Fibroblast of villous mesenchyme (primary cell): ENCODE results near the gene ABCC2. TPM values are rescaled to one million over a fixed set of nuclear protein-coding genes. Genes with fewer than 3 reads are reported as not detected.
"Not testable (repeated sequence)": the region's sequence is repeated elsewhere in the genome, so short reads cannot be mapped to it uniquely, and the experiment has no call there.

Experiments
- DNase-seq: peaks from one replicate; pipeline ENCODE4 v3.0.0-alpha.2; 2010; ENCODE audit warnings: low read depth
- H3K4me3 ChIP-seq: 2 replicates; pipeline ENCODE4 v1.5.1; 2011; ENCODE audit warnings: low read depth, mild to moderate bottlenecking, low read length
- CTCF ChIP-seq: IDR thresholded peaks from 2 replicates; pipeline ENCODE4 v1.5.1; 2012; ENCODE audit warnings: low read depth, mild to moderate bottlenecking, low read length; ENCODE audit not compliant: insufficient read depth
- total RNA-seq: library from RNA; depleted of rRNA; stranded (reverse); fragments of >200 nt; gene quantifications from 2 replicates; pipeline ENCODE4 v1.2.3, GENCODE V29; 2012

The ABCC2 gene
- total RNA-seq, 1 donor = 0.43 TPM

GRCh38 chr10:99743841-99744240 is 38.6 kb upstream of the ABCC2 start:
- H3K4me3 ChIP-seq = no peak overlapping the region
- DNase-seq = no peak
- TF ChIP-seq CTCF = no peak

- H3K4me3 ChIP-seq, DNase-seq: not testable (repeated sequence)
Observed at GRCh38 chr10:99746166-99746565, 36.3 kb upstream of the ABCC2 start.

GRCh38 chr10:99748823-99749451 is 33.5 kb upstream of the ABCC2 start:
- DNase-seq = no peak
- TF ChIP-seq CTCF = no peak
- H3K4me3 ChIP-seq = no peak overlapping the region

GRCh38 chr10:99750641-99751040 is 31.8 kb upstream of the ABCC2 start:
- H3K4me3 ChIP-seq = no peak overlapping the region
- no peak for DNase-seq
- TF ChIP-seq CTCF = no peak

GRCh38 chr10:99754670-99755069 is 27.8 kb upstream of the ABCC2 start:
- TF ChIP-seq CTCF = no peak

GRCh38 chr10:99756159-99756558 is 26.3 kb upstream of the ABCC2 start:
- TF ChIP-seq CTCF = no peak
- no peak for DNase-seq
- no peak overlapping the region for H3K4me3 ChIP-seq

More at GRCh38 chr10:99754670-99755069, 27.8 kb upstream of the ABCC2 start:
- H3K4me3 ChIP-seq = no peak overlapping the region
- DNase-seq = peak; percentile 18

- DNase-seq = peak; percentile 90
- no peak for TF ChIP-seq CTCF
- no peak overlapping the region for H3K4me3 ChIP-seq
Observed at GRCh38 chr10:99758211-99758891, 24.1 kb upstream of the ABCC2 start.
